B cell (primary cell): ENCODE data around the gene SYT13. TPM values are rescaled to one million over a fixed set of nuclear protein-coding genes. Genes with fewer than 3 reads are reported as not detected.

Experiments used
- ATAC-seq: fragments of 200-7000 bp; cut with Tn5 transposase; one replicate; pipeline ENCODE4 v1.10.0; 2021; ENCODE audit warnings: low read depth, mild to moderate bottlenecking, moderate number of reproducible peaks, moderate library complexity
- CTCF ChIA-PET: fragments of 350-600 bp; sonication (Branson Sonifier 250); formaldehyde crosslinking; loops from one replicate; lab custom pipeline; 2021; ENCODE audit warnings: antibody characterized with exemption, inconsistent platforms; lab: Charles Lee
- POLR2A ChIA-PET: fragments of 350-600 bp; sonication (Branson Sonifier 250); formaldehyde crosslinking; loops from one replicate; lab custom pipeline; 2021; ENCODE audit warnings: antibody characterized with exemption; lab: Charles Lee
- DNase-seq: peaks from one replicate; pipeline ENCODE4 v3.0.0; 2013
- H2AFZ ChIP-seq: 2 replicates; pipeline ENCODE4 v1.6.1; 2012; ENCODE audit warnings: mild to moderate bottlenecking, low read depth, low read length; ENCODE audit not compliant: insufficient read depth, poor library complexity, severe bottlenecking
- H3K27ac ChIP-seq, 2 donors: 1 replicate in 1 of 2; 2 replicates in 1 of 2; pipeline ENCODE4 v1.5.1; 2012 to 2013; ENCODE audit warnings: low read length in 2 of 2, mild to moderate bottlenecking in 2 of 2, moderate library complexity in 1 of 2
- H3K27me3 ChIP-seq, 4 experiments: fragments of 200-600 bp in 1 of 4; sonication (generic) in 1 of 4; replicated peaks in 1 of 4; 1 replicate in 2 of 4; 2 replicates in 2 of 4; pipeline versions ENCODE4 v1.6.1 to v1.7.0; 2013 to 2016; ENCODE audit warnings: low read length in 3 of 4, mild to moderate bottlenecking in 2 of 4, mixed read lengths in 1 of 4, moderate library complexity in 1 of 4; ENCODE audit not compliant: insufficient read depth in 4 of 4, control insufficient read depth in 3 of 4; ENCODE audit errors: control extremely low read depth in 1 of 4
- H3K36me3 ChIP-seq, 2 experiments: replicated peaks in 1 of 2; 1 replicate in 1 of 2; 2 replicates in 1 of 2; pipeline versions ENCODE4 v1.6.1 to v1.7.1; 2013; ENCODE audit warnings: low read length in 1 of 2; ENCODE audit not compliant: insufficient read depth in 2 of 2, control insufficient read depth in 1 of 2; ENCODE audit errors: control extremely low read depth in 1 of 2, extremely low read depth in 1 of 2
- H3K4me1 ChIP-seq, 2 donors: fragments of 200-600 bp in 1 of 2; sonication (generic) in 1 of 2; 1 replicate in 1 of 2; 2 replicates in 1 of 2; pipeline versions ENCODE4 v1.5.1 to v1.6.1; 2013 to 2017; ENCODE audit warnings: low read length in 2 of 2; ENCODE audit not compliant: control insufficient read depth in 2 of 2, insufficient read depth in 2 of 2
- H3K4me2 ChIP-seq: replicated peaks from 2 replicates; pipeline ENCODE3; 2012; ENCODE audit warnings: mild to moderate bottlenecking, low read depth, low read length; ENCODE audit not compliant: poor library complexity, severe bottlenecking
- H3K4me3 ChIP-seq, 5 experiments: fragments of 200-600 bp in 1 of 5; sonication (generic) in 1 of 5; 1 replicate in 3 of 5; 2 replicates in 2 of 5; pipeline versions ENCODE4 v1.5.1 to v1.7.0; 2011 to 2016; ENCODE audit warnings: low read length in 4 of 5, mild to moderate bottlenecking in 4 of 5, low read depth in 2 of 5, control low read depth in 1 of 5, moderate library complexity in 1 of 5; ENCODE audit not compliant: insufficient read depth in 1 of 5; ENCODE audit errors: control extremely low read depth in 1 of 5, extremely low read depth in 1 of 5
- H3K79me2 ChIP-seq: fragments of 200-600 bp; sonication (generic); one replicate; pipeline ENCODE4 v1.6.0; 2016; ENCODE audit warnings: low read length; ENCODE audit not compliant: control insufficient read depth, insufficient read depth
- H3K9ac ChIP-seq: fragments of 200-600 bp; sonication (generic); 2 replicates; pipeline ENCODE4 v1.6.1; 2017; ENCODE audit warnings: mild to moderate bottlenecking, low read length, moderate library complexity
- H3K9me3 ChIP-seq, 3 donors: one replicate each; pipeline versions ENCODE4 v1.6.1 to v1.7.1; 2013; ENCODE audit warnings: low read length in 2 of 3; ENCODE audit not compliant: control insufficient read depth in 2 of 3, insufficient read depth in 1 of 3; ENCODE audit errors: control extremely low read depth in 1 of 3
- H4K20me1 ChIP-seq: 2 replicates; pipeline ENCODE4 v1.6.0; 2012; ENCODE audit warnings: mild to moderate bottlenecking, low read length; ENCODE audit not compliant: insufficient read depth, control insufficient read depth, poor library complexity, severe bottlenecking
- H3K27ac Mint-ChIP-seq: one replicate; pipeline ENCODE4 v1.8.0; 2021; ENCODE audit warnings: mixed read lengths
- H3K27me3 Mint-ChIP-seq: one replicate; pipeline ENCODE4 v1.8.0; 2021; ENCODE audit warnings: mixed read lengths
- H3K4me1 Mint-ChIP-seq: one replicate; pipeline ENCODE4 v1.8.0; 2021; ENCODE audit warnings: mixed read lengths
- H3K4me3 Mint-ChIP-seq: one replicate; pipeline ENCODE4 v1.8.0; 2021; ENCODE audit warnings: mixed read lengths
- H3K9me3 Mint-ChIP-seq: one replicate; pipeline ENCODE4 v1.8.0; 2022; ENCODE audit warnings: mixed read lengths; ENCODE audit not compliant: insufficient read depth
- EZH2 ChIP-seq: IDR thresholded peaks from 2 replicates; pipeline ENCODE4 v1.6.1; 2012; ENCODE audit warnings: borderline replicate concordance, low read depth, mild to moderate bottlenecking, moderate library complexity, low read length; ENCODE audit not compliant: insufficient read depth, poor library complexity, severe bottlenecking
- WGBS: methylation state at CpG from one replicate; pipeline ENCODE4 v1.1.5; 2013; ENCODE audit warnings: missing lambda C conversion rate; ENCODE audit not compliant: insufficient coverage; 5-methylcytosine and 5-hydroxymethylcytosine counted together
- intact Hi-C: fragments of 100-400 bp; cut with micrococcal nuclease; formaldehyde crosslinking; loops from one replicate; pipeline ENCODE4 v1.10.0; 2022
- polyA plus RNA-seq: library from polyadenylated mRNA; depleted of rRNA; stranded (reverse); fragments of >200 nt; gene quantifications from 2 replicates; pipeline ENCODE4 v1.2.3, GENCODE V29; 2012
- total RNA-seq, 2 donors: library from RNA; stranded (reverse); fragments of 120-200 nt in 1 of 2; gene quantifications; 1 replicate in 1 of 2; 2 replicates in 1 of 2; pipeline versions ENCODE4 v1.2.3 to v1.2.4, GENCODE V29; 2013 to 2022
- TF ChIP-seq, protein P1 (sequence below): fragments of 200-600 bp; IDR thresholded peaks from one replicate; pipeline ENCODE4 v1.8.0; 2022; ENCODE audit warnings: antibody characterized with exemption, mild to moderate bottlenecking

Gene SYT13
- total and polyA plus RNA-seq, 2 donors (not counting 1 experiment from before 2014, with no cell fraction given), result not detected

DNA sequence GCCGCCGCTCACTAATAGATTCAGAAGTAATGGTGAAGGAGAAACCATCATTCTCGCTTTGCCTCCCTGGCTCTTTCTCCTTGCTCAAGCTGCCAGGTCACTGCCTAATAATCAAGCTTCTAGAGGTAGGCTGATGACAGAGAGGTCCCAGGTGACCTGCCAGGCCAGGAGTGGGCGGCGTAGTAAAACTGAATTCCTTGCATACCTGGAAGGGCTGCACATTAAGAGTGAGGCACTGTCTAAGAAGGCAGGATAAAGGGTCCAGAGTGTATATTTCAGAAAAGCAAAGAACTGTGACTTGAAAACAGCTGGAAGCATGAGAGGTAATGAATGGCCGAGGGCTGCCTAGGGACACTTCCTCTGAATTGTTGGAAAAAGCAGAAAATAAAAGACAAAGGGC, 4.1 kb downstream of the SYT13 start:
- Mint-ChIP-seq H3K27me3 (peaks cover 52% of the 10 kb centered on the region), H3K27ac (no peak overlapping the region), H3K9me3 (peaks cover 5% of the 10 kb centered on the region), H3K4me3 (no peak overlapping the region), H3K4me1 (no peaks in the 10 kb centered on the region)
- Histone ChIP-seq H3K79me2 (no peaks in the 10 kb centered on the region), H3K9me3 (peaks cover 2 to 3% (median 2%) of the 10 kb centered on the region in 3 donors), H3K9ac (no peak overlapping the region), H3K27me3 (peaks cover 0 to 22% (median 11%) of the 10 kb centered on the region in 4 experiments), H3K4me2 (no peak overlapping the region), H3K36me3 (no peaks in the 10 kb centered on the region), H2AFZ (no peak overlapping the region), H4K20me1 (no peaks in the 10 kb centered on the region), H3K4me3 (no peak overlapping the region), H3K27ac (no peak overlapping the region), H3K4me1 (no peaks in the 10 kb centered on the region)
- ChIA-PET POLR2A (no interaction called here), CTCF (no interaction called here)
- 100% methylated on average over 3 of the region's 6 CpGs for WGBS
- intact Hi-C loops, result no loop called here
- TF ChIP-seq, protein P1, sequence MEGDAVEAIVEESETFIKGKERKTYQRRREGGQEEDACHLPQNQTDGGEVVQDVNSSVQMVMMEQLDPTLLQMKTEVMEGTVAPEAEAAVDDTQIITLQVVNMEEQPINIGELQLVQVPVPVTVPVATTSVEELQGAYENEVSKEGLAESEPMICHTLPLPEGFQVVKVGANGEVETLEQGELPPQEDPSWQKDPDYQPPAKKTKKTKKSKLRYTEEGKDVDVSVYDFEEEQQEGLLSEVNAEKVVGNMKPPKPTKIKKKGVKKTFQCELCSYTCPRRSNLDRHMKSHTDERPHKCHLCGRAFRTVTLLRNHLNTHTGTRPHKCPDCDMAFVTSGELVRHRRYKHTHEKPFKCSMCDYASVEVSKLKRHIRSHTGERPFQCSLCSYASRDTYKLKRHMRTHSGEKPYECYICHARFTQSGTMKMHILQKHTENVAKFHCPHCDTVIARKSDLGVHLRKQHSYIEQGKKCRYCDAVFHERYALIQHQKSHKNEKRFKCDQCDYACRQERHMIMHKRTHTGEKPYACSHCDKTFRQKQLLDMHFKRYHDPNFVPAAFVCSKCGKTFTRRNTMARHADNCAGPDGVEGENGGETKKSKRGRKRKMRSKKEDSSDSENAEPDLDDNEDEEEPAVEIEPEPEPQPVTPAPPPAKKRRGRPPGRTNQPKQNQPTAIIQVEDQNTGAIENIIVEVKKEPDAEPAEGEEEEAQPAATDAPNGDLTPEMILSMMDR, result no peak
- no peak for TF ChIP-seq EZH2
- no peak for ATAC-seq
- DNase-seq, result no peak

GRCh38 chr11:45280449-45280848, 5.7 kb downstream of the SYT13 start:
- H3K4me2 ChIP-seq, result no peak overlapping the region
- intact Hi-C loops, result no loop called here
- no peak for ATAC-seq
- H3K27ac ChIP-seq, result no peak overlapping the region
- ChIA-PET CTCF (no interaction called here), POLR2A (no interaction called here)
- H3K9me3 ChIP-seq, result peaks cover 2 to 3% (median 2%) of the 10 kb centered on the region in 3 donors
- H3K27me3 ChIP-seq, result peaks cover 0 to 17% (median 4%) of the 10 kb centered on the region in 4 experiments
- H3K4me3 Mint-ChIP-seq, result no peak overlapping the region
- DNase-seq, result no peak
- no peak overlapping the region for H3K9ac ChIP-seq
- 27% methylated on average over 3 of the region's 3 CpGs for WGBS
- TF ChIP-seq, protein P1, result no peak
- TF ChIP-seq EZH2, result no peak
- H3K4me3 ChIP-seq, result no peak overlapping the region
- H3K79me2 ChIP-seq, result no peaks in the 10 kb centered on the region
- H3K27ac Mint-ChIP-seq, result no peak overlapping the region
- no peaks in the 10 kb centered on the region for H3K4me1 Mint-ChIP-seq
- H4K20me1 ChIP-seq, result no peaks in the 10 kb centered on the region
- peaks cover 5% of the 10 kb centered on the region for H3K9me3 Mint-ChIP-seq
- H3K36me3 ChIP-seq, result no peaks in the 10 kb centered on the region
- no peak overlapping the region for H2AFZ ChIP-seq
- H3K4me1 ChIP-seq, result no peaks in the 10 kb centered on the region
- peaks cover 54% of the 10 kb centered on the region for H3K27me3 Mint-ChIP-seq
